HG03135 (cell line): ENCODE measurements around the gene MPZL1.
"Not testable (repeated sequence)": the region's sequence is repeated elsewhere in the genome, so short reads cannot be mapped to it uniquely, and the experiment has no call there.

Source experiments
- ATAC-seq: cut with Tn5 transposase; IDR thresholded peaks from one replicate; pipeline ENCODE4 v1.9.1; 2021; ENCODE audit warnings: mild to moderate bottlenecking, moderate library complexity; ENCODE audit not compliant: unreplicated experiment

The MPZL1 gene

DNA sequence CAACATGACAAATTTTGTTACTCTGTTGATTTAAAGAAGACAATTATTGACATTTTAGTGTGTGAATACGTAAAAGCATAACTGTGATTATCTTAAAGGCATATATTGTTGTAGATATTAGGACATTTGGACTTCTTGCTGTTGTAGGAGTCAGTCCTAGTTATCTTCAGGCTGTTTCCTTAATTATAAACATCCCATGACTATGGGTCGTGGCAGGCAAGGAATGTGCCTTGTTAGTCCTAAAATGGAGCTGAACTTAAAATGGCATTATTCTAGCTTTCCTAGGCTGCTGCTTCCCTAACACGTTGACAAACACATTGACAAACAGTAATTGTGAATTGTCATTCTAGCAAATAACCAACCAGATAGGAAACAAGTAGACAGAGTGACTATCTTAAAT lies 4.4 kb upstream of the MPZL1 start:
- no peak for ATAC-seq

- ATAC-seq = no peak
Observed at GRCh38 chr1:167718914-167719691, 2.7 kb upstream of the MPZL1 start.

DNA sequence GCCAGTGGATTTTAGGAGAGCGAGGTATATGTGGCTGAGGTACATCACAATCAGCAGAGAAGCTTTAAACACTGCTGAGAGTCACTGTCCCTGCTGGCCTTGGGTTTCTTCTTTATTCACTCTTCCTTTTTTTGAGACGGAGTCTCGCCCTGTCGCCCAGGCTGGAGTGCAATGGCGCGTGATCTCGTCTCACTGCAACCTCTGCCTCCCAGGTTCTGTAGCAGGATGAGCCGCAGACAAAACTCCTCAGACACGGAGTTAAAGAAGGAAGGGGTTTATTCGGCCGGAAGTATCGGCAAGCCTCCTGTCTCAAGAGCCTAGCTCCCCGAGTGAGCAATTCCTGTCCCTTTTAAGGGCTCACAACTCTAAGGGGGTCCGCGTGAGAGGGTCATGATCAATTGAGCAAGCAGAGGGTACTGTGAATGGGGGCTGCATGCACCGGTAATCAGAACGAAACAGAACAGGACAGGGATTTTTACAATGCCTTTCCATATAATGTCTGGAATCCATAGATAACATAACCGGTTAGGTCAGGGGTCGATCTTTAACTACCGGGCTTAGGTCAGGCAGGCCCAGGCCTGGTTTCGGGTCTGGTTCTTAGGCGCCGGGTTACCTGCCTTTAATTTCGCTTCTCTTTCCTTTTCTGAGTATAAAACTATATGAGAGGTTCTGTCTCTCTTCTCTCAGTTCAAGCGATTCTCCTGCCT lies 1.9 kb upstream of the MPZL1 start:
- ATAC-seq = not testable (repeated sequence)

- no peak for ATAC-seq
Observed at GRCh38 chr1:167720965-167721616, 691 bp upstream of the MPZL1 start.

- ATAC-seq = peak; percentile 43
Observed at GRCh38 chr1:167722152-167722869, 529 bp downstream of the MPZL1 start.

- no peak for ATAC-seq
Observed at GRCh38 chr1:167722870-167723251, 1.1 kb downstream of the MPZL1 start.

DNA sequence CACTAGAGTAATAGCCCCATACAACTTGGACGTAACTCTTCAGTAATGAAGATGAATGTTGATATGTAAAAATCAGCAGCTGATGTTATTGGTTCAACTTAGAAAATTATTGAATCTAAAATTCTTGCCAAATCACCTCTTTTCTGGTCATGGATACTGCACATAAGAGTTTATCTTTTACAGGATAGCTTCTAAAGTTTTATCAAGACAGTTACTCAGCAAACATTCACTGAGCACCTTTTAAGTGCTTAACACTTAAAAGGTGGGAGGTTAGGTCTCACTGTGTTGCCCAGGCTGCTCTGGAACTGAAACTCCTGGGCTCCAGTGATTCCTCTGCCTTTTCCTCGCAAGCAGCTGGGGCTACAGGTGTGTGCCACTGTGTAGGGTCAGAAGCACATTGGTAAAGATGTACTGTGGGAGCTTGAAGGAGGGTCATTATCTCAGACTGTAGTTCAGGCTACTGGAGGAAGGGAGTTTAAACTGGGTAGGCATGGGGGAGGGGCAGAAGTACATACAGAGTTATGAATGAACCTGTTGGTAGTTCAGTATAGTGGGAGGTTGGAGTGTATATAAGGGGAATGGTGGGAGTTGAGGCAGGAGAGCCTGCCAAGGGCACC lies 2.0 kb downstream of the MPZL1 start:
- ATAC-seq = no peak

GRCh38 chr1:167726008-167726407 lies 4.2 kb downstream of the MPZL1 start:
- ATAC-seq = no peak

DNA sequence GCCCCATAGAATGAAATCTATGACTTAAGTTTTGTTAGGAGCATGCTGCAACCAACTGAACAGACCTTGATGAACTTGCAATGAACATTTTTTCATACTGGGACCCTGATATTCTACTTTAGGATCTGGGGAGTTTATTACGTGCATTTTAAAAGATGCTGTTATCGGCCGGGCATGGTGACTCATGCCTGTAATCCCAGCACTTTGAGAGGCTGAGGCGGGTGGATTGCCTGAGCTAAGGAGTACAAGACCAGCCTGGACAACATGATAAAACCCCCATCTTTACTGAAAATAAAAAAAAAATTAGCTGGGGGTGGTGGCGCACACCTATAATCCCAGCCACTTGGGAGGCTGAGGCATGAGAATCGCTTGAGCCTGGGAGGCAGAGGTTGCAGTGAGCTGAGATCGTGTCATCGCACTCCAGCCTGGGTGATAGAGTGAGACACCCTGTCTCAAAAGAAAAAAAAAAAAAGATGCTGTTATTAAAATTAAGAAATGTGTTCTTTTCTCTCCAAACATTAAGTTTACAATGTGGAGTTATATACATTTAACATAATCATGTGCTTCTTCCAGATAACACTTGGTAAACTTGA lies 7.1 kb downstream of the MPZL1 start:
- ATAC-seq = no peak

DNA sequence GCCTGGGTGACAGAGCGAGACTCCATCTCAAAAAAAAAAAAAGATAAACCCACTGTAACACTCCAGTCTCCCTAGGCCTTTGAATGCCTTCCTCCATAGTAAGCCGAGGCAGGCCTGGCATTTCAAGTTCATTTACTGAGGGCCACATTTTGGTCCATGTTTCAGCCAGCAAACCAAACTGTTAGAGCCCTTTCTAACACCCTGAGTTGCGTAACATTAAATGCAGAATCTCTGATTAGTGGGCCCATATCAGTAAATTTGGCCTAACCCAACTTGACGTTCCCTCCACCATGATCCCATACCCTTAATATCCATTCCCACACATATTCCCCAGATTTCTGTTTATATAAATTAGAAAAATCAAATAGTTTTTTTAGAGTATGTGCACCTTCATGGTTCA lies 12.4 kb downstream of the MPZL1 start:
- no peak for ATAC-seq

DNA sequence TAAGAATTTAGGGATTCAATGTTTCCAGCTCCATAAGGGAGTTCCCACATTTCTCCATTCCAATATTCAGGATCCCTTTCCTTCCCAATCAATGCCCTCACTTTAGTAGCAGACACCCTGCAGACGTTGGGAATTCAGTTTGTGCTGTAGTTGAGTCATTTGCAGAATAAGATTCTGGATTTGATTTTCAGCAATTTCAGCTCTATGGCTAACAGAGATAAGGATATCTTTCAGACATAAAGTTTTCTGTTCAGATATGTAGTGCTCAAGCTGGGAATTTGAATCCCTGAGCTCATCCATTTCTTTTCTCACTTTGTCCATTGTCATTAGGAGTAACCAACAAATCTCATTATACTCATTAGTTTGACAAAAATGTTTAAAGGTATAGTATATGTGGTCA lies 13.1 kb downstream of the MPZL1 start:
- no peak for ATAC-seq

- ATAC-seq = no peak
Observed at GRCh38 chr1:167737169-167737568, 15.4 kb downstream of the MPZL1 start.

GRCh38 chr1:167738158-167738557 lies 16.4 kb downstream of the MPZL1 start:
- ATAC-seq = no peak

- no peak for ATAC-seq
Observed at GRCh38 chr1:167739752-167740151, 18.0 kb downstream of the MPZL1 start.

- not testable (repeated sequence) for ATAC-seq
Observed at GRCh38 chr1:167741103-167741502, 19.3 kb downstream of the MPZL1 start.

GRCh38 chr1:167742392-167743057 lies 20.7 kb downstream of the MPZL1 start:
- ATAC-seq = not testable (repeated sequence)

DNA sequence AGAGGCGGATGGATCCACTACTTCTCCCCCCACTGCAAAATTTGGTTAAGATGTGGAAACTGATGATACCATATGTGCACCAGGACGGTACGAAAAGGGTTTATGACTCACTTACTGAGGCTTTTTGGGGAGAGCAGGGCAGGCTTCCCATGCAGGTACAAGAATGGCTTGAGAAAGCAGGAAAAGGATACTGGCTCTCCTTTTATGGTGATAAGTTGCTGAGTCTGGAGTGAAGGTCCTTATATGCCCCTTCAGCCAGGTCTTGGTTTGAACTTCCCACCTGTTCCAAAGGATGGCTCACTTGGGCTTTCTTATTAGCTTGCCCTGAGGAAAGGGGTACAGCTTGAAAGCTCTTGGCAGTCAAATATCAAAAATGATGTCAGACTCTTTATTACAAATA lies 23.1 kb downstream of the MPZL1 start:
- ATAC-seq = no peak

DNA sequence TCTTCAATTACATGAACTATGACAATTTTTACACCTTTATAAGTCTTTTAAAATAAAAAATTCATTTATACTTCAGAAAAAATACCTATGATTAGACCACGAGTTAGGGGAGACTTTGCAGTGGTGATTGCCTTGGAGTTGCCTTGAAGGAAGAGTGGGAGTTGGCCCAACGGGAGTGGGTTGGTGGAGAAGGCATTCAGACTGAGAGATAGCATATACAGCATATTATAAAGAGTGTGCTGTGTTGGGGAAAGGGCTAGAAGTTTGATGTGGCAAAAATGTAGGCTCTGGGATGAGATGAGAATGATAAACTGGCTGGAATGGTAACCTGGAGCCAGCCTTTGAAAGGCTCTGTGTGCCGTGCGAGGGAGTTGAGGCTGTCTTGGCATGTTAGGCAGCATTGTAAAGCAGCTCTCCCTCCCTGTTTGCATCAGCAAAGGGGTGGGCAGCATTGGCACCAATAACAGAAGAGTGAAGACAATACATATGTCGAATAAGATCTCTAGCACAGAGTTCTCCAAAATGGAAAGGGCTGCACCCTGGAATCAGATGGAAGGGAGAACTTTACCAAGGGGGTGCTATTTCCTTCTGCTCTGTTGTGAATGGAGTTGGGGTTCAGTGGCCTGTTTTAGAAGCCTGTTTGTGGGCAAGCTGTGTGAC lies 24.4 kb downstream of the MPZL1 start:
- no peak for ATAC-seq

DNA sequence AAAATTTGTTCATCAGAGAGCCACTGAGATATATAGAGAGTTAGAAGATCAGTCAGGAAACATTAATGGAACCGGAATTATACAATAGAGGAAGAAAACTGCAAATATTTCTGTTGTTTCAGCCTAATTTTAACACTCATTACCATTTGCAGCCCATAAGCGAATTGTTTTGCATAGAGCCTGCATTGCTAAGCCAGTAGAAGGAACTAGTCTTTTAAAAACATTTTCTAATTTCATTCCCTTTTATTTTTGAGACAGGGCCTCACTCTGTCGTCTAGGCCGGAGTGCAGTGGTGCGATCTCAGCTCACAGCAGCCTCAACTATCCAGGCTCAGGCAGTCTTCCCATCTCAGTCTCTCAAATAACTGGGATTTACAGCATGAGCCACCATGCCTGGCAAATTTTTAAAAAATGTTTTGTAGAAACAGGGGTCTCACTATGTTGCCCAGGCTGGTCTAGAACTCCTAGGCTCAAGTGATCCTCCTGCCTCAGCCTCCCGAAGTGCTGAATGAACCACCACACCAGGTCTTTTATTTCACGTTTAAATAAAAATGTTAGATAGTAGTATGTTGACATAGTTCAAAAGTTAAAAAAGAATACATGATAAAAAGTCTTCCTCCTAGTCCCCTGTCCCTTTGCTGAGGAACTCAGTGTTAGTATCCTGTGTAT lies 25.3 kb downstream of the MPZL1 start:
- ATAC-seq = no peak
